ENCODE data around the gene JAK1.

- TF ChIP-seq EZH2 (optimal IDR thresholded peaks at IDR 0.05; ENCODE audit: low read depth, low read length), result no peak
- TF ChIP-seq CTCF (IDR thresholded peaks at IDR 0.05; ENCODE audit: low read length), result no peak
- no peak for TF ChIP-seq EZH2phosphoT487 (IDR thresholded peaks at IDR 0.05; ENCODE audit: low read length)
Observed at GRCh38 chr1:64961923-64962322, 4.4 kb downstream of the JAK1 start.

Data from MM.1S (cell line).